Ishikawa (cell line): ENCODE data around the gene TPSAB1.
"Not testable (repeated sequence)": the region's sequence is repeated elsewhere in the genome, so short reads cannot be mapped to it uniquely, and the experiment has no call there.

Experiments
- CEBPB ChIP-seq: IDR thresholded peaks from 2 replicates; pipeline ENCODE4 v1.6.1; 2012
- TCF12 ChIP-seq: IDR thresholded peaks from 2 replicates; pipeline ENCODE4 v1.6.1; 2012; ENCODE audit warnings: low read depth
- YY1 ChIP-seq: IDR thresholded peaks from 2 replicates; pipeline ENCODE4 v1.6.1; 2012; ENCODE audit warnings: low read depth
- TF ChIP-seq, protein P1 (sequence below): IDR thresholded peaks from 2 replicates; pipeline ENCODE4 v1.6.1; 2012; ENCODE audit warnings: low read depth, mild to moderate bottlenecking

DNA sequence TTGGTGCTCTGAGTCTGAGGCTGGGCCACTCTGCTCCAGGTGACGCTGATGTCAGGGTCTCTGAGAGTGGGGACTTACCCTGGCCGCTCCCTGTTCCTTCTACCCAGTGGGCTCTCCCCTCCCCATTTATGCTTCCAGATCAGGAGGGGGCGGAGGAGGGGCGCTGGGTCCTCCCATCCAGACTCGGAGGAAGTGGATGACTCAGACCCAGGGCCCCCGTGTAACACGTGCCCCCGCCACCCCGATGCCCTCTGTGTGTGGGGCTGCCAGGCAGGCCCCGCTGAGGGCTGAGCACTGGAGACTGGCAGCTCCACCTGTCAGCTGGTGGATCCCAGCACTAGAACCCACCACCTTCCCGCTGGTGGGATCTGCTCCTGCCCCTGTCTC is 10.4 kb upstream of the TPSAB1 start, which contains the start of gene TPSB2:
- not testable (repeated sequence) for TF ChIP-seq CEBPB, YY1, TCF12
- TF ChIP-seq, protein P1, sequence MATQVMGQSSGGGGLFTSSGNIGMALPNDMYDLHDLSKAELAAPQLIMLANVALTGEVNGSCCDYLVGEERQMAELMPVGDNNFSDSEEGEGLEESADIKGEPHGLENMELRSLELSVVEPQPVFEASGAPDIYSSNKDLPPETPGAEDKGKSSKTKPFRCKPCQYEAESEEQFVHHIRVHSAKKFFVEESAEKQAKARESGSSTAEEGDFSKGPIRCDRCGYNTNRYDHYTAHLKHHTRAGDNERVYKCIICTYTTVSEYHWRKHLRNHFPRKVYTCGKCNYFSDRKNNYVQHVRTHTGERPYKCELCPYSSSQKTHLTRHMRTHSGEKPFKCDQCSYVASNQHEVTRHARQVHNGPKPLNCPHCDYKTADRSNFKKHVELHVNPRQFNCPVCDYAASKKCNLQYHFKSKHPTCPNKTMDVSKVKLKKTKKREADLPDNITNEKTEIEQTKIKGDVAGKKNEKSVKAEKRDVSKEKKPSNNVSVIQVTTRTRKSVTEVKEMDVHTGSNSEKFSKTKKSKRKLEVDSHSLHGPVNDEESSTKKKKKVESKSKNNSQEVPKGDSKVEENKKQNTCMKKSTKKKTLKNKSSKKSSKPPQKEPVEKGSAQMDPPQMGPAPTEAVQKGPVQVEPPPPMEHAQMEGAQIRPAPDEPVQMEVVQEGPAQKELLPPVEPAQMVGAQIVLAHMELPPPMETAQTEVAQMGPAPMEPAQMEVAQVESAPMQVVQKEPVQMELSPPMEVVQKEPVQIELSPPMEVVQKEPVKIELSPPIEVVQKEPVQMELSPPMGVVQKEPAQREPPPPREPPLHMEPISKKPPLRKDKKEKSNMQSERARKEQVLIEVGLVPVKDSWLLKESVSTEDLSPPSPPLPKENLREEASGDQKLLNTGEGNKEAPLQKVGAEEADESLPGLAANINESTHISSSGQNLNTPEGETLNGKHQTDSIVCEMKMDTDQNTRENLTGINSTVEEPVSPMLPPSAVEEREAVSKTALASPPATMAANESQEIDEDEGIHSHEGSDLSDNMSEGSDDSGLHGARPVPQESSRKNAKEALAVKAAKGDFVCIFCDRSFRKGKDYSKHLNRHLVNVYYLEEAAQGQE = not testable (repeated sequence)
